Ovary (tissue), 9 donors: ENCODE measurements around the gene GUCY2D. TPM values are rescaled to one million over a fixed set of nuclear protein-coding genes. Genes with fewer than 3 reads are reported as not detected.

Experiments used
- DNase-seq, 5 donors: peaks; one replicate each; pipeline ENCODE4 v3.0.0-alpha.2; 2019 to 2020
- H3K27ac ChIP-seq, 2 donors: fragments of 200-600 bp; one replicate each; pipeline versions ENCODE4 v1.5.1 to v1.8.0; 2019 to 2022
- H3K27me3 ChIP-seq: fragments of 200-600 bp; one replicate; pipeline ENCODE4 v1.8.0; 2022
- H3K36me3 ChIP-seq: fragments of 200-600 bp; sonication (generic); one replicate; pipeline ENCODE4 v1.5.1; 2019
- H3K4me1 ChIP-seq: one replicate; pipeline ENCODE4 v1.8.1; 2013; ENCODE audit warnings: mild to moderate bottlenecking, moderate library complexity; ENCODE audit not compliant: insufficient read depth
- H3K4me3 ChIP-seq: fragments of 200-600 bp; sonication (generic); one replicate; pipeline ENCODE4 v1.5.1; 2017
- H3K9me3 ChIP-seq, 2 donors: fragments of 200-600 bp in 1 of 2; sonication (generic) in 1 of 2; one replicate each; pipeline versions ENCODE4 v1.5.1 to v1.8.1; 2013 to 2019; ENCODE audit warnings: mild to moderate bottlenecking in 1 of 2, moderate library complexity in 1 of 2
- CTCF ChIP-seq, 3 donors: fragments of 450-650 bp in 2 of 3; fragments of 200-600 bp in 1 of 3; IDR thresholded peaks; one replicate each; pipeline versions ENCODE4 v1.5.1 to v1.8.0; 2016 to 2022; ENCODE audit warnings: antibody characterized with exemption in 3 of 3, mild to moderate bottlenecking in 1 of 3
- EP300 ChIP-seq: sonication (generic); formaldehyde crosslinking; IDR thresholded peaks from one replicate; pipeline ENCODE4 v1.6.1; 2017; ENCODE audit warnings: antibody characterized with exemption
- POLR2A ChIP-seq: fragments of 450-650 bp; IDR thresholded peaks from one replicate; pipeline ENCODE4 v1.6.1; 2017; ENCODE audit warnings: antibody characterized with exemption, mild to moderate bottlenecking, moderate library complexity
- WGBS, 3 donors: extraction: QIAGEN DNeasy Blood & Tissue Kit in 1 of 3; methylation state at CpG; one replicate each; pipeline versions ENCODE4 v1.1.5 to v1.1.7; 2013 to 2017; 5-methylcytosine and 5-hydroxymethylcytosine counted together
- intact Hi-C, 4 donors: fragments of 100-400 bp; cut with DNase I; formaldehyde crosslinking; loops; one replicate each; pipeline versions ENCODE4 v1.11.0 to v1.15.1; 2022 to 2023
- polyA plus RNA-seq, 2 donors: library from polyadenylated mRNA; stranded (reverse); fragments of 200-250 nt in 1 of 2; fragments of 350-450 nt in 1 of 2; fragmentation: Illumina TruSeq in 1 of 2; extraction: RNeasy Lipid Tissue Mini Kit (QIAGEN cat#74804) in 1 of 2; gene quantifications; one replicate each; pipeline ENCODE4 v1.2.3, GENCODE V29; 2013 to 2014
- total RNA-seq, 7 donors: library from RNA; depleted of rRNA in 2 of 7; stranded (reverse); fragments of >200 nt in 2 of 7; fragmentation: NEBNext Ultra II Directional in 3 of 7; extraction: Animal tissue kit (Norgen Biotek cat#: 25700) in 3 of 7; gene quantifications; one replicate each; pipeline versions ENCODE4 v1.1.0 to v1.2.4, GENCODE V29; 2016 to 2023
- donor health status: DM: no; HTN: no; CAD: no; lungs with moderate emphysema.
- donor health status: DM: no; HTN: no; CAD: no.
- donor health status: Bipolar disorder and iron deficiency.
- donor health status: DM: yes; HTN: yes; CAD: no.
- donor health status: DM: no; HTN: no; CAD: no.
- donor health status: DM: yes; HTN: yes; CAD: no.

The GUCY2D gene
- total and polyA plus RNA-seq, 9 donors: 0.05 to 0.42 (median 0.10) TPM; not detected in 6

DNA sequence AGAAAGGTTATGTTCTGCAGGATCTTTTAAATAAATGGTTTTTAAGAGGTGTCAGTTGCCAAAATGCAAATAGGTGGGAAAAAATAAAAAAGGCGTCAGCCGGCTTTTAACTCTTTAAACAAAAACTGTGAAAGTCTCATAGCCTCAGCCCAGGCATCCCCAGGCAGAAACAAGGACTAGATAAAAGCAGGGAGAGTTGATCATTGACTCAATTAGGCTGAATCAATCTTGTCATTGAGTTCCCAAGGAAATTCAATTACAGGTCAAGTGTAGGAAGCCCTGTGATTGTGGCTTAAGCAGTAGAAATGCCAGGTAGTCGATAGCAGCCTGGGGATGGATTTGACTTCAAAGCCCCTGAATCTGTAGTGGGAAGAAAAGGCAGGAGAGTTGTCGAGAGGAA, 30.8 kb upstream of the GUCY2D start:
- no peak overlapping the region for H3K4me3 ChIP-seq
- no peak for DNase-seq
- TF ChIP-seq POLR2A (no peak), EP300 (no peak), CTCF (IDR thresholded peaks at IDR 0.05) (no peak)
- intact Hi-C loops: no loop called here
- H3K4me1 ChIP-seq: no peaks in the 10 kb centered on the region
- H3K36me3 ChIP-seq: no peaks in the 10 kb centered on the region
- H3K27ac ChIP-seq: no peak overlapping the region
- no peaks in the 10 kb centered on the region for H3K9me3 ChIP-seq
- no peaks in the 10 kb centered on the region for H3K27me3 ChIP-seq
- 79 to 83% (median 83%) methylated on average over 4 of the region's 4 CpGs for WGBS, 3 donors

DNA sequence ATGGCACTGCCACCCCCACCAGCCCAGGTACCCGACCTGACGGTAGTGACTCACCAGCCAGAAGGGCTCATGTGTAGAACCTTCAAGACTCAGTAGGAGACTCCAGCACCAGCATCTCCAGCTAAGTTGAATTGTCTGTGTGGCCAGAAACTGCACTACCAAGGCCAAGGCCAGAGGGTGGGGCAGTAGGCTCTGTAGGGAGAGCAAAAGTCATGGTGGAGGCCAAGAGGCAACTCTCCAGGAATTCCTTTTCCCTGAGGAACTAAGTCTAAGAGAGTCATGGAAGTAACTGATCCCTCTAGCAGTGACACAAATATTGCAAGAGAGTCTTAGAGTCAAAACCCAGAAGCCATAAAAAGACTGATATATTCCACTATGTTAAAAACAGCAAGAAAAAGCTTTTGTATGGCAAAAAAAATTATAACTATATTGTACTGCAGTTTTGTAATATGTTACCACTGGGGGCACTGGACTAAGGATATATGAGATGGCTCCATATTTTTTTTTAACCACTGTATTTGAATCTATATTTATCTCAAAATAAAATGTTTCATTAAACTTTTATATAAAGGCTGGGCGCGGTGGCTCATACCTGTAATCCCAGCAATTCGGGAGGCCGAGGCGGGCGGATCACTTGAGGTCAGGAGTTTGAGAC, 30.2 kb upstream of the GUCY2D start:
- no peaks in the 10 kb centered on the region for H3K36me3 ChIP-seq
- WGBS, 3 donors: 92 to 96% (median 95%) methylated on average over 8 of the region's 8 CpGs
- no peaks in the 10 kb centered on the region for H3K9me3 ChIP-seq
- no peak overlapping the region for H3K27ac ChIP-seq
- no peak overlapping the region for H3K4me3 ChIP-seq
- H3K4me1 ChIP-seq: no peaks in the 10 kb centered on the region
- DNase-seq: no peak
- H3K27me3 ChIP-seq: no peaks in the 10 kb centered on the region
- intact Hi-C loops: no loop called here
- TF ChIP-seq POLR2A: no peak
- no peak for TF ChIP-seq EP300
- TF ChIP-seq CTCF (IDR thresholded peaks at IDR 0.05): no peak

DNA sequence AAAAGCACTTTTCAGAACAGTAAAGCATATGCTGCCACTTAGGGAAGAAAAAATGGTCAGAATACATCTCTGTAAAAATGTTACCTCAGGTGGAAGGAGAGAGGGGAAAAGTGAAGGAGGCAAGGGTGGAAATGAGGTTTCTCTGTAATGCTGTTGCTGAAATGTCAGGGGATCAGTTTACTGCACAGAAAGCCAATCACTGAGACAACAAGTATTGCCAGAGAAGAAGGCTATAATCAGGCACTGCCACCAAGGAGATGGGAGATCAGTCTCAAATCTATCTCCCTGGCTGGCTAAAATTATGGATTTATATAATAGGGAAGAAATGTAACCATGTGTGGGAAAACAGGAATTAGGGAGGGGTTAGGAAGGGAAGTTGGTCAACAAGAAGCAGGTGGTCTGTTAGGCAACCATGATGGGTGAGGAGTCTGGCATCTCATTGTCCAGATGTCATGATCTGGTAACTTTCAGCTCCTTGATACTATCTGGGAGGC, 27.7 kb upstream of the GUCY2D start:
- no peaks in the 10 kb centered on the region for H3K27me3 ChIP-seq
- H3K36me3 ChIP-seq: no peaks in the 10 kb centered on the region
- DNase-seq: no peak
- TF ChIP-seq EP300: no peak
- no peak for TF ChIP-seq CTCF (IDR thresholded peaks at IDR 0.05)
- no peak for TF ChIP-seq POLR2A
- no peaks in the 10 kb centered on the region for H3K9me3 ChIP-seq
- no peaks in the 10 kb centered on the region for H3K4me1 ChIP-seq
- H3K27ac ChIP-seq: no peak overlapping the region
- intact Hi-C loops: no loop called here
- H3K4me3 ChIP-seq: no peak overlapping the region

DNA sequence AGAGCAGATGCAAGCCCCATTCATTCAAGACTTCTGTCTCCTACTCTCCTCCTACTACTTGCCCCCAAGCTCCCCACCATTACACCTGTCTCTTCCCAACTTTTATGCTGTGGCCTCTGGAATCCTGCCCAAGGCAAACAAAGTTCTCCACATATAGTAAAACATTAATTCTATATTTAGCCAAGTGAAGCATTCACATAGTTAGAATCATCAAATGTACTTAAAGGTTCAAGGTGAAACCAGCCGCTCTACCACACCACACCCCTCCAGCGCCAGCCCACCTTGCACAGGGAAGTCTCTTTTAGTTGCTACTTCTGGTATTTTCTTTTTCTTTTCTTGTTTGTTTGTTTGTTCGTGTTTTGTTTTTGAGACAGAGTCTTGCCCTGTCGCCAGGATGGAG, 25.4 kb upstream of the GUCY2D start:
- no peak overlapping the region for H3K4me3 ChIP-seq
- no peaks in the 10 kb centered on the region for H3K27me3 ChIP-seq
- no peaks in the 10 kb centered on the region for H3K4me1 ChIP-seq
- DNase-seq: no peak
- no peaks in the 10 kb centered on the region for H3K36me3 ChIP-seq
- 82 to 86% (median 83%) methylated on average over 4 of the region's 4 CpGs for WGBS, 3 donors
- H3K27ac ChIP-seq: no peak overlapping the region
- TF ChIP-seq POLR2A (no peak), CTCF (IDR thresholded peaks at IDR 0.05) (no peak), EP300 (no peak)
- intact Hi-C loops: no loop called here
- H3K9me3 ChIP-seq: no peaks in the 10 kb centered on the region
